GM19238 (cell line): ENCODE measurements around the gene KRTAP10-11.

Experiments used
- DNase-seq: peaks from one replicate; pipeline ENCODE4 v3.0.0; 2011; ENCODE audit warnings: low spot score; ENCODE audit not compliant: insufficient read length

The KRTAP10-11 gene

DNA sequence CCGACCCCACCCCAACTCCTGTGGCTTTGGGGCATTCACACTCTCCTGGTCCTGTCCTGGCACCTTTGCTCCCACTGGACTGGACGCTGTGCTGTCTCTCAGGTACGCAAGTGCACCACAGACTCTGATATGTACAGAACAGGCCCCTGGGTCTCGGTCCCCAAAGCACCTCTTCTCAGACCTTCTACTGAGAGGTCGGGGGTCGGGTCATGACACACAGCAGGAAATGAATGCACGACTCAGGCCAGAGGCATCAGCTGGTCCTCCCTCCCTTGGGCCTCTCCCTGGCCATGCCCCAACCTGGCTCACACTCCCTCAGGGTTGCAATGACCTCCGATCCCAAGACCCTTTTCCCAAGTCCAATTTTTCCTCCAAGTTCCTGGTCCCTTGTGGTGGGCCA, 49.0 kb downstream of the KRTAP10-11 start:
- no peak for DNase-seq

DNA sequence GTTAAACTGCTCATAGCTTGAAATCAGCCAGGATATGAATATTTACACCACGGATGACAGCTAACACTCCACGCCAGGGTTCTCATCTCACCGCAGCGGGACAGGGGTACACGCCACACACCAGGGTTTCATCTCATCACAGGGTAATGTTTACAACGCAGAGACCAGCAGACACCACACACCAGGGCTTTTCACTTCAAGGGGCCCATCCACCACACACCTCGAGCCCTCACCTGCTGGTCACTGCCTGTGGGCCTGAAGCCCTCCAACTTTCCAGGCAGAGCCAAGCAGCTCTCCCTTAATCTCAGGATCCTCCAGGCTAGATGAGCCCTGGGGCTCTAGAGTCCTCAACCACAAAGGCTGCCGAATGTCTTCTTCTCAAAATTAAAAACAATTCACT, 49.4 kb downstream of the KRTAP10-11 start:
- no peak for DNase-seq

- no peak for DNase-seq
These were observed 50.4 kb downstream of the KRTAP10-11 start for GRCh38 chr21:44696572-44696971.
